GM12878 (cell line): ENCODE results near the gene RPL7L1. TPM values are rescaled to one million over a fixed set of nuclear protein-coding genes. Genes with fewer than 3 reads are reported as not detected.

Experiments used
- ATAC-seq: fragments of 200-7000 bp; cut with Tn5 transposase; 3 replicates; pipeline ENCODE4 v1.9.1; 2020; ENCODE audit warnings: mild to moderate bottlenecking, moderate library complexity
- BruUV-seq: library from RNA; stranded (reverse); fragments of 400-500 nt; replicated peaks from 2 replicates; lab custom pipeline; 2021; lab: Mats Ljungman, UMichigan
- CTCF ChIA-PET: fragments of 300-600 bp; sonication (Branson Sonifier 250); formaldehyde crosslinking; extraction: SDS; loops from one replicate; lab custom pipeline; 2021; ENCODE audit warnings: inconsistent platforms; lab: Yijun Ruan, JAX
- POLR2A ChIA-PET: fragments of 350-600 bp; formaldehyde crosslinking; extraction: SDS; loops from one replicate; lab custom pipeline; 2021; ENCODE audit warnings: inconsistent platforms; lab: Charles Lee
- RAD21 ChIA-PET: fragments of 300-600 bp; sonication (Branson Sonifier 250); formaldehyde crosslinking; loops from one replicate; lab custom pipeline; 2023; ENCODE audit warnings: antibody characterized with exemption; ENCODE audit not compliant: unreplicated experiment; lab: Charles Lee
- SMC1A ChIA-PET: fragments of 300-600 bp; sonication (Branson Sonifier 250); formaldehyde crosslinking; loops from one replicate; lab custom pipeline; 2023; ENCODE audit not compliant: unreplicated experiment, uncharacterized antibody; lab: Charles Lee
- DNase-seq: peaks from one replicate; pipeline ENCODE4 v3.0.0-alpha.2; 2011; ENCODE audit warnings: low read depth, low spot score
- FAIRE-seq: peaks from 3 replicates; lab custom pipeline; 2011; peaks lifted over from hg19 to GRCh38; lab: Jason Lieb, UNC
- H2AFZ ChIP-seq: 2 replicates; pipeline ENCODE4 v1.6.0; 2011; ENCODE audit warnings: low read depth, low read length, control low read depth; ENCODE audit not compliant: control insufficient read depth
- H3K27ac ChIP-seq: 2 replicates; pipeline ENCODE4 v1.5.1; 2011; ENCODE audit warnings: control low read depth; ENCODE audit not compliant: control insufficient read depth, insufficient read depth
- H3K27me3 ChIP-seq, 2 experiments: replicated peaks in 1 of 2; 2 replicates each; pipeline versions ENCODE4 v1.6.0 to v1.6.1; 2011; ENCODE audit warnings: low read length in 1 of 2; ENCODE audit not compliant: control insufficient read depth in 2 of 2, insufficient read depth in 2 of 2
- H3K36me3 ChIP-seq, 2 experiments: 2 replicates each; pipeline ENCODE4 v1.5.1; 2011; ENCODE audit warnings: low read length in 1 of 2; ENCODE audit not compliant: control insufficient read depth in 2 of 2, insufficient read depth in 2 of 2
- H3K4me1 ChIP-seq: 2 replicates; pipeline ENCODE4 v1.6.1; 2011; ENCODE audit warnings: mild to moderate bottlenecking, low read length, moderate library complexity, mixed read lengths; ENCODE audit not compliant: control insufficient read depth, insufficient read depth
- H3K4me2 ChIP-seq: 2 replicates; pipeline ENCODE4 v1.6.0; 2011; ENCODE audit warnings: control low read depth; ENCODE audit not compliant: control insufficient read depth, insufficient read depth
- H3K4me3 ChIP-seq: fragments of 200-600 bp; sonication (generic); 2 replicates; pipeline ENCODE4 v1.5.1; 2016
- H3K79me2 ChIP-seq: 2 replicates; pipeline ENCODE4 v1.6.0; 2011; ENCODE audit warnings: low read length; ENCODE audit not compliant: control insufficient read depth, insufficient read depth
- H3K9ac ChIP-seq: 2 replicates; pipeline ENCODE4 v1.8.0; 2011; ENCODE audit warnings: low read length, control low read depth, mixed read lengths; ENCODE audit not compliant: control insufficient read depth, insufficient read depth
- H3K9me3 ChIP-seq: replicated peaks from 3 replicates; pipeline ENCODE4 v1.5.1; 2011; ENCODE audit warnings: mild to moderate bottlenecking, low read length; ENCODE audit not compliant: control insufficient read depth, insufficient read depth
- H4K20me1 ChIP-seq: 2 replicates; pipeline ENCODE4 v1.6.0; 2011; ENCODE audit not compliant: control insufficient read depth, insufficient read depth
- EP300 ChIP-seq, 2 experiments: fragments of 150-350 bp in 1 of 2; IDR thresholded peaks; 2 replicates each; pipeline ENCODE4 v1.6.1; 2011 to 2012; ENCODE audit warnings: low read depth in 2 of 2, low read length in 2 of 2, borderline replicate concordance in 1 of 2, improper control_type of control experiment in 1 of 2, inconsistent platforms in 1 of 2; ENCODE audit not compliant: control insufficient read depth in 1 of 2
- FOXK2 ChIP-seq: fragments of 450-650 bp; IDR thresholded peaks from 2 replicates; pipeline ENCODE4 v1.6.1; 2017; ENCODE audit warnings: mild to moderate bottlenecking, moderate library complexity
- HDAC2 ChIP-seq: fragments of 200-600 bp; sonication (generic); IDR thresholded peaks from 2 replicates; pipeline ENCODE4 v1.6.1; 2017
- MTA3 ChIP-seq: IDR thresholded peaks from 2 replicates; pipeline ENCODE4 v1.6.1; 2012; ENCODE audit warnings: low read length, inconsistent platforms, borderline replicate concordance
- POLR2A ChIP-seq: IDR thresholded peaks from 2 replicates; pipeline ENCODE4 v1.6.1; 2011; ENCODE audit warnings: low read depth, mild to moderate bottlenecking, low read length
- POLR2AphosphoS5 ChIP-seq: IDR thresholded peaks from 2 replicates; pipeline ENCODE4 v1.6.1; 2011; ENCODE audit warnings: mild to moderate bottlenecking, low read length, inconsistent platforms
- SMAD5 ChIP-seq: IDR thresholded peaks from 2 replicates; pipeline ENCODE4 v1.6.1; 2016; ENCODE audit warnings: antibody characterized with exemption, low read depth
- STAT1 ChIP-seq: fragments of 450-650 bp; conservative IDR thresholded peaks from 2 replicates; pipeline ENCODE4 v1.6.1; 2014; ENCODE audit warnings: antibody characterized with exemption, mild to moderate bottlenecking
- ZNF217 ChIP-seq: fragments of 450-650 bp; IDR thresholded peaks from 2 replicates; pipeline ENCODE4 v1.6.1; 2017; ENCODE audit warnings: antibody characterized with exemption, mild to moderate bottlenecking
- WGBS: methylation state at CpG from one replicate; pipeline ENCODE4 v1.1.6; 2016; ENCODE audit warnings: low lambda C conversion rate; ENCODE audit not compliant: insufficient replicate concordance, insufficient coverage; ENCODE audit errors: missing lambda C conversion rate; 5-methylcytosine and 5-hydroxymethylcytosine counted together
- in situ Hi-C: fragments of 300-500 bp; cut with MboI; formaldehyde crosslinking; loops from 9 replicates; pipeline ENCODE4 v1.14.3; 2018; ENCODE audit warnings: mixed read lengths
- intact Hi-C: fragments of 100-400 bp; cut with micrococcal nuclease; formaldehyde crosslinking; loops from one replicate; pipeline ENCODE4 v1.14.2; 2022; ENCODE audit not compliant: unreplicated experiment
- polyA plus RNA-seq, 11 experiments: library from polyadenylated mRNA; depleted of rRNA in 4 of 11; unstranded in 6 of 11; stranded (reverse) in 5 of 11; fragments of >200 nt; fragmentation: Nextera tagmentation in 4 of 11; fragmentation: Illumina TruSeq in 1 of 11; extraction: Ambion mirVana in 4 of 11; extraction: Trizol in 1 of 11; gene quantifications; 1 replicate in 1 of 11; 2 replicates in 10 of 11; pipeline versions ENCODE4 v1.2.1 to v1.2.3, GENCODE V29; 2011 to 2016; ENCODE audit warnings: inconsistent platforms in 2 of 11, missing spikeins in 2 of 11, low read depth in 1 of 11
- total RNA-seq, 4 experiments: library from RNA; depleted of rRNA in 3 of 4; stranded (reverse); fragments of >200 nt in 3 of 4; fragmentation: Illumina TruSeq in 1 of 4; extraction: Trizol in 1 of 4; gene quantifications; 2 replicates each; pipeline versions ENCODE4 v1.2.1 to v1.2.3, GENCODE V29; 2013 to 2021
- TF ChIP-seq, protein P1 (sequence below): fragments of 450-650 bp; IDR thresholded peaks from 2 replicates; pipeline ENCODE4 v1.6.1; 2017; ENCODE audit warnings: low read depth, mild to moderate bottlenecking, moderate library complexity
- TF ChIP-seq, protein P2 (sequence below): fragments of 450-650 bp; formaldehyde crosslinking; IDR thresholded peaks from 2 replicates; pipeline ENCODE4 v1.4.0; 2022; ENCODE audit warnings: mild to moderate bottlenecking, moderate library complexity
- TF ChIP-seq, protein P3 (sequence below): IDR thresholded peaks from 2 replicates; pipeline ENCODE4 v1.6.1; 2012; ENCODE audit warnings: mild to moderate bottlenecking, low read depth, low read length

RPL7L1 gene
- total and polyA plus RNA-seq, 10 of the 15 experiments (the other 5 are each of a cell fraction or from before 2014, with no cell fraction given): 54.1 to 154 (median 104) TPM

DNA sequence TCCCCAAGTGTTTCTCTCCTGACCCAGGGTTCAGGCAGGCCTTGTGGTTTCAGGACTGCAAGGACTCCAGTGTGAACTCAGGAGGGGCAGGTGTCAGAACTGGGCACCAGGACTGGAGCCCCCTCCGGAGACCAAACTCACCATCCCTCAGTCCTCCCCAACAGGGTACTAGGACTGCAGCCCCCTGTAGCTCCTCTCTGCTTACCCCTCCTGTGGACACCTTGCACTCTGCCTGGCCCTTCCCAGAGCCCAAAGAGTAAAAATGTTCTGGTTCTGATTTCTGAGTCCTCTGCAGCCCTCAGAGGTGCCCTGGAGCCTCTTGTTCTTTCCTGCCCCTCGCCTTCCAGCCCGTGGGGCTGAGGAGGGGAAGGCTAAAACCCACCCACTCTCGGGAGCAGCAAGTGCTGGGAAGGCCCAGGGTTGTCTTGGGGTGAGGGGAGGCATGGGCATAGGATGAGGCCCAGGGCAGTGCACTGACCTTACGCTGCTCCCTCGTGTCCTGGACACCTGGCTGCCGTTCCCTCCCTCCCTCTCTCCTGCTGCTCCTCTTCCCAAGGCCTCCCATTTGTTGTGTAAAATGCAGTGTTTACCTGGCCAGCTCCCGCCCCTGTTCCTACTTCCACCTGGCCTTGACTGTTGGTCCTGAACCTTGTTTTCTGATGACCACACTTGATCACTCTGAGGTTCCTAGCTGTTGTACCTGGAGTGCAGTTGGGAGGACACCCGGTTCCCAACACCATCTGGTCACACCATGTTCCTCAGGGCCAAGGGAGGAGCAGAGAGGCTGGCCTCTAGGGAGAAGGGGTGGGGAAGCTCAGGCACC lies 59.8 kb downstream of the RPL7L1 start:
- no peak overlapping the region for H2AFZ ChIP-seq
- FAIRE-seq (no peak), ATAC-seq (no peak), DNase-seq (no peak)
- ChIA-PET POLR2A (interaction anchor here (1.1 kb wide), 1 partner anchor 49 kb away, joined by 3 read pairs; no protein-coding TSS in a partner anchor), CTCF (interaction anchor here (1.5 kb wide), 1 partner anchor 38 kb away, joined by 4 read pairs; no protein-coding TSS in a partner anchor), RAD21 (no interaction called here), SMC1A (no interaction called here)
- H3K36me3 ChIP-seq: peaks cover 43 to 44% of the 10 kb centered on the region in 2 experiments
- intact Hi-C loops (no loop called here), in situ Hi-C loops (no loop called here)
- H3K79me2 ChIP-seq: peaks cover 13% of the 10 kb centered on the region
- H3K4me1 ChIP-seq: peaks cover 13% of the 10 kb centered on the region
- H3K27me3 ChIP-seq: no peaks in the 10 kb centered on the region
- H3K9ac ChIP-seq: no peak overlapping the region
- TF ChIP-seq SMAD5 (0 out of 2 replicates have a peak, but pooled peaks have one; percentile 13), POLR2A (peak; percentile 74), STAT1 (no peak), MTA3 (no peak), HDAC2 (no peak), ZNF217 (no peak), FOXK2 (no peak), POLR2AphosphoS5 (peak; percentile 24; the same call in 1 of the 2 replicates), EP300 (IDR thresholded peaks at IDR 0.05; ENCODE audit: borderline replicate concordance in 1 of 2, control insufficient read depth in 1 of 2, low read depth in 2 of 2, low read length in 2 of 2) (no peak)
- TF ChIP-seq, protein P1, sequence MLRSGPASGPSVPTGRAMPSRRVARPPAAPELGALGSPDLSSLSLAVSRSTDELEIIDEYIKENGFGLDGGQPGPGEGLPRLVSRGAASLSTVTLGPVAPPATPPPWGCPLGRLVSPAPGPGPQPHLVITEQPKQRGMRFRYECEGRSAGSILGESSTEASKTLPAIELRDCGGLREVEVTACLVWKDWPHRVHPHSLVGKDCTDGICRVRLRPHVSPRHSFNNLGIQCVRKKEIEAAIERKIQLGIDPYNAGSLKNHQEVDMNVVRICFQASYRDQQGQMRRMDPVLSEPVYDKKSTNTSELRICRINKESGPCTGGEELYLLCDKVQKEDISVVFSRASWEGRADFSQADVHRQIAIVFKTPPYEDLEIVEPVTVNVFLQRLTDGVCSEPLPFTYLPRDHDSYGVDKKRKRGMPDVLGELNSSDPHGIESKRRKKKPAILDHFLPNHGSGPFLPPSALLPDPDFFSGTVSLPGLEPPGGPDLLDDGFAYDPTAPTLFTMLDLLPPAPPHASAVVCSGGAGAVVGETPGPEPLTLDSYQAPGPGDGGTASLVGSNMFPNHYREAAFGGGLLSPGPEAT: no peak
- TF ChIP-seq, protein P2, sequence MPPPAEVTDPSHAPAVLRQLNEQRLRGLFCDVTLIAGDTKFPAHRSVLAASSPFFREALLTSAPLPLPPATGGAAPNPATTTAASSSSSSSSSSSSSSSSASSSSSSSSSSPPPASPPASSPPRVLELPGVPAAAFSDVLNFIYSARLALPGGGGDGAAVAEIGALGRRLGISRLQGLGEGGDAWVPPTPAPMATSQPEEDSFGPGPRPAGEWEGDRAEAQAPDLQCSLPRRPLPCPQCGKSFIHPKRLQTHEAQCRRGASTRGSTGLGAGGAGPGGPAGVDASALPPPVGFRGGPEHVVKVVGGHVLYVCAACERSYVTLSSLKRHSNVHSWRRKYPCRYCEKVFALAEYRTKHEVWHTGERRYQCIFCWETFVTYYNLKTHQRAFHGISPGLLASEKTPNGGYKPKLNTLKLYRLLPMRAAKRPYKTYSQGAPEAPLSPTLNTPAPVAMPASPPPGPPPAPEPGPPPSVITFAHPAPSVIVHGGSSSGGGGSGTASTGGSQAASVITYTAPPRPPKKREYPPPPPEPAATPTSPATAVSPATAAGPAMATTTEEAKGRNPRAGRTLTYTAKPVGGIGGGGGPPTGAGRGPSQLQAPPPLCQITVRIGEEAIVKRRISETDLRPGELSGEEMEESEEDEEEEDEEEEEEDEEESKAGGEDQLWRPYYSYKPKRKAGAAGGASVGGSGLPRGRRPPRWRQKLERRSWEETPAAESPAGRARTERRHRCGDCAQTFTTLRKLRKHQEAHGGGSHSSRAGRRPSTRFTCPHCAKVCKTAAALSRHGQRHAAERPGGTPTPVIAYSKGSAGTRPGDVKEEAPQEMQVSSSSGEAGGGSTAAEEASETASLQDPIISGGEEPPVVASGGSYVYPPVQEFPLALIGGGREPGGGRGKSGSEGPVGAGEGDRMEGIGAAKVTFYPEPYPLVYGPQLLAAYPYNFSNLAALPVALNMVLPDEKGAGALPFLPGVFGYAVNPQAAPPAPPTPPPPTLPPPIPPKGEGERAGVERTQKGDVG (CRISPR knock-in tag): no peak
- TF ChIP-seq, protein P3, sequence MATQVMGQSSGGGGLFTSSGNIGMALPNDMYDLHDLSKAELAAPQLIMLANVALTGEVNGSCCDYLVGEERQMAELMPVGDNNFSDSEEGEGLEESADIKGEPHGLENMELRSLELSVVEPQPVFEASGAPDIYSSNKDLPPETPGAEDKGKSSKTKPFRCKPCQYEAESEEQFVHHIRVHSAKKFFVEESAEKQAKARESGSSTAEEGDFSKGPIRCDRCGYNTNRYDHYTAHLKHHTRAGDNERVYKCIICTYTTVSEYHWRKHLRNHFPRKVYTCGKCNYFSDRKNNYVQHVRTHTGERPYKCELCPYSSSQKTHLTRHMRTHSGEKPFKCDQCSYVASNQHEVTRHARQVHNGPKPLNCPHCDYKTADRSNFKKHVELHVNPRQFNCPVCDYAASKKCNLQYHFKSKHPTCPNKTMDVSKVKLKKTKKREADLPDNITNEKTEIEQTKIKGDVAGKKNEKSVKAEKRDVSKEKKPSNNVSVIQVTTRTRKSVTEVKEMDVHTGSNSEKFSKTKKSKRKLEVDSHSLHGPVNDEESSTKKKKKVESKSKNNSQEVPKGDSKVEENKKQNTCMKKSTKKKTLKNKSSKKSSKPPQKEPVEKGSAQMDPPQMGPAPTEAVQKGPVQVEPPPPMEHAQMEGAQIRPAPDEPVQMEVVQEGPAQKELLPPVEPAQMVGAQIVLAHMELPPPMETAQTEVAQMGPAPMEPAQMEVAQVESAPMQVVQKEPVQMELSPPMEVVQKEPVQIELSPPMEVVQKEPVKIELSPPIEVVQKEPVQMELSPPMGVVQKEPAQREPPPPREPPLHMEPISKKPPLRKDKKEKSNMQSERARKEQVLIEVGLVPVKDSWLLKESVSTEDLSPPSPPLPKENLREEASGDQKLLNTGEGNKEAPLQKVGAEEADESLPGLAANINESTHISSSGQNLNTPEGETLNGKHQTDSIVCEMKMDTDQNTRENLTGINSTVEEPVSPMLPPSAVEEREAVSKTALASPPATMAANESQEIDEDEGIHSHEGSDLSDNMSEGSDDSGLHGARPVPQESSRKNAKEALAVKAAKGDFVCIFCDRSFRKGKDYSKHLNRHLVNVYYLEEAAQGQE: no peak
- H3K4me2 ChIP-seq: no peak overlapping the region
- no peaks in the 10 kb centered on the region for H3K9me3 ChIP-seq
- WGBS: 80% methylated on average over 9 of the region's 9 CpGs
- no peak overlapping the region for H3K27ac ChIP-seq
- peaks cover 11% of the 10 kb centered on the region for H4K20me1 ChIP-seq
- H3K4me3 ChIP-seq: no peak overlapping the region
- no TSS peak for BruUV-seq
